Epithelial cell of proximal tubule (primary cell): ENCODE data around the gene ZCCHC14. TPM values are rescaled to one million over a fixed set of nuclear protein-coding genes. Genes with fewer than 3 reads are reported as not detected.

ENCODE experiments used
- DNase-seq: peaks from one replicate; pipeline ENCODE4 v3.0.0-alpha.2; 2011; ENCODE audit warnings: low read depth
- H3K4me3 ChIP-seq: 2 replicates; pipeline ENCODE4 v1.5.1; 2011; ENCODE audit warnings: low read depth, mild to moderate bottlenecking, low read length
- total RNA-seq: library from RNA; depleted of rRNA; stranded (reverse); fragments of >200 nt; gene quantifications from 2 replicates; pipeline ENCODE4 v1.2.3, GENCODE V29; 2015
- TF ChIP-seq, protein P1 (sequence below): conservative IDR thresholded peaks from 2 replicates; pipeline ENCODE4 v1.5.1; 2012; ENCODE audit warnings: low read depth, mild to moderate bottlenecking, low read length

The ZCCHC14 gene
- total RNA-seq, 1 donor from 2014 or later: 11.8 TPM

DNA sequence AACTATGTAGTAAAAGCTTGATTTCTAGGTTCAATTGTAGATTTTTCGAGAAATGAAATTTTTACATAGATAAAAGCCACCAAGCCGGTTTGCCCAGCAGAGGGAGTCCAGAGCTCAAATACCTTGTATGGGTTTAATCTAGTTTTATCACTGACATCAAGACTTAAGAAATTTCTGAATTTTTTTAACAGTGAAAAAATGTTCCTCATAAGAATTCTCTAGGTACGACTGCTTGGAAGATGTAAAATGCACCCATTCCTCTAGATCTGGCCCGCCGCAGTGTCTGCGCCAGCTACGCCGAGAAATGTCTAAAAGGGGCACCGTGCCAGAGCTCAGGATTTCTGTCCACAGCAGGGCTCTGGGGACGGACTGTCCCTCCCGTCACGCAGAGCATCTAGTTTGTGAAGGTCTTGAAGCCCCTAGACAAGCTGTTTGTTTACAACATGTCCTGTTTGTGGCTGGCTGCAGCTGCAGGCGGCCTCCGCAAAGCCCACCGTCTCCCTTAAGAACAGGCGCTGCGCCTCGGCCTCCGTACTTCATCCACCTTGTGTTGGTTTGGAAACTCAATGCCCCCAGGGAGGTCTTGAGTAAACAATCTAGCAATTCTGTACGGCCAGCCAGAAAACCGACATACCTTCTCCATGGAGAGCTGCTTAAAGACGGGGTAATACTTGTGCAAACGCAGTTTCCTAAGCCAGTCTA is 75.8 kb downstream of the ZCCHC14 start:
- DNase-seq: no peak
- TF ChIP-seq, protein P1, sequence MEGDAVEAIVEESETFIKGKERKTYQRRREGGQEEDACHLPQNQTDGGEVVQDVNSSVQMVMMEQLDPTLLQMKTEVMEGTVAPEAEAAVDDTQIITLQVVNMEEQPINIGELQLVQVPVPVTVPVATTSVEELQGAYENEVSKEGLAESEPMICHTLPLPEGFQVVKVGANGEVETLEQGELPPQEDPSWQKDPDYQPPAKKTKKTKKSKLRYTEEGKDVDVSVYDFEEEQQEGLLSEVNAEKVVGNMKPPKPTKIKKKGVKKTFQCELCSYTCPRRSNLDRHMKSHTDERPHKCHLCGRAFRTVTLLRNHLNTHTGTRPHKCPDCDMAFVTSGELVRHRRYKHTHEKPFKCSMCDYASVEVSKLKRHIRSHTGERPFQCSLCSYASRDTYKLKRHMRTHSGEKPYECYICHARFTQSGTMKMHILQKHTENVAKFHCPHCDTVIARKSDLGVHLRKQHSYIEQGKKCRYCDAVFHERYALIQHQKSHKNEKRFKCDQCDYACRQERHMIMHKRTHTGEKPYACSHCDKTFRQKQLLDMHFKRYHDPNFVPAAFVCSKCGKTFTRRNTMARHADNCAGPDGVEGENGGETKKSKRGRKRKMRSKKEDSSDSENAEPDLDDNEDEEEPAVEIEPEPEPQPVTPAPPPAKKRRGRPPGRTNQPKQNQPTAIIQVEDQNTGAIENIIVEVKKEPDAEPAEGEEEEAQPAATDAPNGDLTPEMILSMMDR: peak; percentile 73
- no peak overlapping the region for H3K4me3 ChIP-seq

DNA sequence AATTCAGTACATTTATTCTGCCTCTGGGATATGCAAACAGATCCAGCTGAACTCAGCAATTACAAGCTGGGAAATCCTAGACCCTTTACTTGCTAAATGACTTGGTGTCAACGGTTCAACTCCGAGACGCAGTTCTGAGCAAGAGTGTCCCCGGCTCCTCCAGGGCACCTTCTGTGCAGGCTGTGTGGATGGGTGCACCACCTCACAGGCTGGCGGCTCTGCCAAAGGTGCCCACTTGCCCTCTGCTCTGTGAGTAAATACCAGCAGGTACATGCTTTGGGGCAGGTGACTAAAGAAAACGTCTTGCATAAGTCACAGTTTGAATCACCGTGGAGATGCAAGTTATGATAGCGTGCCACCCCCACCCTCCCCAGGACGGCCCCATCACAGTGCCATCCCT is 77.4 kb downstream of the ZCCHC14 start:
- TF ChIP-seq, protein P1: no peak
- DNase-seq: no peak
- no peak overlapping the region for H3K4me3 ChIP-seq

DNA sequence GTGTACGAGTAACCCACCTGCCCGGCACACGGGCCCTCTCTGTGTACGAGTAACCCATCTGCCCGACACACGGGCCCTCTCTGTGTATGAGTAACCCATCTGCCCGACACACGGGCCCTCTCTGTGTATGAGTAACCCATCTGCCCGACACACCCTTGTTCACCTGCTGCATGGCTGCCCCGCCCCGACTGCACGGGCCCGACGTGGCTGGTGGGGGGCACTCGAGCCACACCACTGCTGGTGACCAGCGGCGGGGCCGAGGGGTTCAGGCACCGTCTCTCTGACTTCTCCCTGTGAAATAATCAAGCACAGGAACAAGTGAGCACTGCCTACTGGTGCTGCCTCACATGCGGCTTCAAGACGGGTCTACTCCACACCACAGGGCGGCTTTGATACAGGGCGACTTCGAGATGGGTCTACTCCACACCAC is 78.6 kb downstream of the ZCCHC14 start:
- H3K4me3 ChIP-seq: no peak overlapping the region
- DNase-seq: no peak
- TF ChIP-seq, protein P1: no peak

- no peak for DNase-seq
- H3K4me3 ChIP-seq: no peak overlapping the region
- TF ChIP-seq, protein P1: no peak
These were observed 79.8 kb downstream of the ZCCHC14 start for GRCh38 chr16:87412996-87413421.

GRCh38 chr16:87412371-87412995 is 80.3 kb downstream of the ZCCHC14 start:
- TF ChIP-seq, protein P1: no peak
- no peak for DNase-seq
- H3K4me3 ChIP-seq: no peak overlapping the region

DNA sequence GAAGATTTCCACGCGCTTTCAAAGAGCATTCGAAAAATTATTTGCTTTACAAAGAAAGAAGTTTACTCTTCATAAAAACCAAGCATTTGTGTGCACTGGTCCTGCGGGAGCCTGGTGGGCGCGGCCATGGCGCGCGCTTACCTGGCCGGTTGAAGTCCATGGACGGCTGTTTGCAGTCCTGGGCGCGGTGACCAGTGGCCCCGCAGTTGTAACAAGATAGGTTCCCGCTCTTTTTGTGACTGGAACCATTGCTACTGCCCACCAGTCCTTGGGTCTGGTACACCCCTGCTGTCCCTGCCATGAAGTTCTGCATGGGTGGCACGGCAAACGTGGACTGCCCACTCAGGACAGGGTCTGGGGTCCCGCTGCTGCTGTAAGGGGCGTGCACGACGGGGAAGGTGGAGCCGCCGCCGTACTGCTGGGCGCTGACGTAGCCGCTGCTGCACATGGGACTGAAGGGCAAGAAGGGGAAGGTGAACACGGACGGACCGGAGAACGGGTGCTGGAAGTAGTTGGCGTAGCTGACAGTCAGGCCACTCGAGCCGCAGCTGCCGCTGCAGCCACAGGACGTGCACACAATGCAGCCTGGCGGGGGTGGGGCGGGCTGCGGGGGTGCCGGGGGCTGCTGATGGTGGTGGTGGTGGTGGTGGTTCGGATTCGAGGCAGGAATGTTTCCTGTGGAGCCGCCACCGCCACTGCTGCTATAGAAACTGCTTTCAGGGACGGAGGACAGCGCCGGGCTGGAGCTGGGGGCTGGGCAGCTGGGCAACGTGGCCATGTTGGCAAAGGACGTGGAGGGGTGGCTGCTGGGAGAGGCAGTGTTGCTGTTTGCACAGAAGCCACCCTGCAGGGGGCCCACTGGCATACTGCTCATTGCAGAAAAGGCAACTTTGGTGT is 81.2 kb downstream of the ZCCHC14 start:
- no peak overlapping the region for H3K4me3 ChIP-seq
- TF ChIP-seq, protein P1: no peak

More for the DNA sequence above, 81.2 kb downstream of the ZCCHC14 start:
- DNase-seq: no peak
